ENCODE results near the gene HADHA.

HADHA gene

GRCh38 chr2:26216587-26216986 is 27.8 kb downstream of the HADHA start:
- Histone ChIP-seq H3K9me3 (no peaks in the 10 kb centered on the region), H3K36me3 (peaks cover 66% of the 10 kb centered on the region), H3K4me3 (ENCODE audit: low read depth in 1 of 2, low read length in 1 of 2) (no peak overlapping the region), H3K27me3 (no peaks in the 10 kb centered on the region), H3K4me1 (ENCODE audit: control insufficient read depth in 1 of 2, insufficient read depth in 1 of 2, low read depth in 1 of 2, low read length in 1 of 2) (no peaks in the 10 kb centered on the region), H3K27ac (no peak overlapping the region)
- no peak for TF ChIP-seq CTCF (IDR thresholded peaks at IDR 0.05)

- no peak for TF ChIP-seq CTCF (IDR thresholded peaks at IDR 0.05)
- no peaks in the 10 kb centered on the region for H3K4me1 ChIP-seq (ENCODE audit: control insufficient read depth in 1 of 2, insufficient read depth in 1 of 2, low read depth in 1 of 2, low read length in 1 of 2)
- H3K27ac ChIP-seq, result no peak overlapping the region
- H3K9me3 ChIP-seq, result no peaks in the 10 kb centered on the region
- H3K27me3 ChIP-seq, result no peaks in the 10 kb centered on the region
- peaks cover 71% of the 10 kb centered on the region for H3K36me3 ChIP-seq
- H3K4me3 ChIP-seq (ENCODE audit: low read depth in 1 of 2, low read length in 1 of 2), result no peak overlapping the region
Measured at GRCh38 chr2:26215833-26216232, 28.6 kb downstream of the HADHA start.

- no peaks in the 10 kb centered on the region for H3K27me3 ChIP-seq
- H3K4me3 ChIP-seq (ENCODE audit: low read depth in 1 of 2, low read length in 1 of 2), result no peak overlapping the region
- TF ChIP-seq CTCF (IDR thresholded peaks at IDR 0.05), result no peak
- peaks cover 75% of the 10 kb centered on the region for H3K36me3 ChIP-seq
- no peaks in the 10 kb centered on the region for H3K9me3 ChIP-seq
- no peak overlapping the region for H3K27ac ChIP-seq
- no peaks in the 10 kb centered on the region for H3K4me1 ChIP-seq (ENCODE audit: control insufficient read depth in 1 of 2, insufficient read depth in 1 of 2, low read depth in 1 of 2, low read length in 1 of 2)
Measured at GRCh38 chr2:26214759-26215158, 29.7 kb downstream of the HADHA start.

GRCh38 chr2:26212011-26212410 is 32.4 kb downstream of the HADHA start:
- TF ChIP-seq CTCF (IDR thresholded peaks at IDR 0.05), result no peak
- no peak overlapping the region for H3K4me3 ChIP-seq (ENCODE audit: low read depth in 1 of 2, low read length in 1 of 2)
- no peak overlapping the region for H3K27ac ChIP-seq
- no peaks in the 10 kb centered on the region for H3K9me3 ChIP-seq
- no peaks in the 10 kb centered on the region for H3K27me3 ChIP-seq
- no peaks in the 10 kb centered on the region for H3K4me1 ChIP-seq (ENCODE audit: control insufficient read depth in 1 of 2, insufficient read depth in 1 of 2, low read depth in 1 of 2, low read length in 1 of 2)
- H3K36me3 ChIP-seq, result peaks cover 94% of the 10 kb centered on the region

GRCh38 chr2:26203906-26204305 is 40.5 kb downstream of the HADHA start:
- Histone ChIP-seq H3K4me1 (ENCODE audit: control insufficient read depth in 1 of 2, insufficient read depth in 1 of 2, low read depth in 1 of 2, low read length in 1 of 2) (no peaks in the 10 kb centered on the region), H3K27ac (no peak overlapping the region), H3K36me3 (peaks cover 88% of the 10 kb centered on the region), H3K4me3 (ENCODE audit: low read depth in 1 of 2, low read length in 1 of 2) (no peak overlapping the region), H3K9me3 (no peaks in the 10 kb centered on the region), H3K27me3 (no peaks in the 10 kb centered on the region)
- TF ChIP-seq CTCF (IDR thresholded peaks at IDR 0.05), result no peak

- no peak for TF ChIP-seq CTCF (IDR thresholded peaks at IDR 0.05)
- Histone ChIP-seq H3K36me3 (peaks cover 88% of the 10 kb centered on the region), H3K9me3 (no peaks in the 10 kb centered on the region), H3K4me3 (ENCODE audit: low read depth in 1 of 2, low read length in 1 of 2) (no peak overlapping the region), H3K4me1 (ENCODE audit: control insufficient read depth in 1 of 2, insufficient read depth in 1 of 2, low read depth in 1 of 2, low read length in 1 of 2) (no peaks in the 10 kb centered on the region), H3K27ac (no peak overlapping the region), H3K27me3 (no peaks in the 10 kb centered on the region)
Measured at GRCh38 chr2:26202981-26203490, 41.4 kb downstream of the HADHA start.
